DMS53 treated with DMSO at 0.1 percent for 48 hours (cell line): ENCODE data around the gene FTO.
"Not testable (repeated sequence)": the region's sequence is repeated elsewhere in the genome, so short reads cannot be mapped to it uniquely, and the experiment has no call there.

ENCODE experiments used
- DNase-seq: peaks from one replicate; lab custom pipeline; 2025; ENCODE audit not compliant: unreplicated experiment; lab: John Stamatoyannopoulos, UW

The FTO gene

GRCh38 chr16:53855056-53855455 lies 151.1 kb downstream of the FTO start:
- no peak for DNase-seq

- no peak for DNase-seq
These were observed 151.6 kb downstream of the FTO start for GRCh38 chr16:53855511-53855910.

GRCh38 chr16:53859995-53860540 lies 156.1 kb downstream of the FTO start:
- no peak for DNase-seq

GRCh38 chr16:53863861-53864260 lies 159.9 kb downstream of the FTO start:
- no peak for DNase-seq

GRCh38 chr16:53864819-53865493 lies 161.0 kb downstream of the FTO start:
- DNase-seq = peak; percentile 31

GRCh38 chr16:53865494-53865863 lies 161.5 kb downstream of the FTO start:
- DNase-seq = no peak

- no peak for DNase-seq
These were observed 162.6 kb downstream of the FTO start for GRCh38 chr16:53866520-53866919.

GRCh38 chr16:53870831-53871230 lies 166.9 kb downstream of the FTO start:
- no peak for DNase-seq

GRCh38 chr16:53872248-53873221 lies 168.6 kb downstream of the FTO start:
- no peak for DNase-seq

GRCh38 chr16:53876811-53877210 lies 172.9 kb downstream of the FTO start:
- DNase-seq = no peak

- DNase-seq = no peak
These were observed 174.3 kb downstream of the FTO start for GRCh38 chr16:53878216-53878615.

- no peak for DNase-seq
These were observed 177.4 kb downstream of the FTO start for GRCh38 chr16:53881371-53881770.

- DNase-seq = no peak
These were observed 178.4 kb downstream of the FTO start for GRCh38 chr16:53882310-53882709.

GRCh38 chr16:53884748-53885147 lies 180.8 kb downstream of the FTO start:
- DNase-seq = no peak

- no peak for DNase-seq
These were observed 182.8 kb downstream of the FTO start for GRCh38 chr16:53886482-53887378.

- DNase-seq = no peak
These were observed 184.3 kb downstream of the FTO start for GRCh38 chr16:53888222-53888621.

- not testable (repeated sequence) for DNase-seq
These were observed 186.9 kb downstream of the FTO start for GRCh38 chr16:53890877-53891276.

- DNase-seq = no peak
These were observed 187.6 kb downstream of the FTO start for GRCh38 chr16:53891409-53892139.

GRCh38 chr16:53892155-53892554 lies 188.2 kb downstream of the FTO start:
- DNase-seq = peak; percentile 53

GRCh38 chr16:53893731-53894435 lies 189.9 kb downstream of the FTO start:
- no peak for DNase-seq
